LNCAP (cell line): Measurements from ENCODE around the gene MT1A.

Experiments used
- CTCF ChIP-seq: fragments of 450-650 bp; IDR thresholded peaks from 2 replicates; pipeline ENCODE4 v1.5.1; 2017; ENCODE audit warnings: mild to moderate bottlenecking

Gene MT1A

DNA sequence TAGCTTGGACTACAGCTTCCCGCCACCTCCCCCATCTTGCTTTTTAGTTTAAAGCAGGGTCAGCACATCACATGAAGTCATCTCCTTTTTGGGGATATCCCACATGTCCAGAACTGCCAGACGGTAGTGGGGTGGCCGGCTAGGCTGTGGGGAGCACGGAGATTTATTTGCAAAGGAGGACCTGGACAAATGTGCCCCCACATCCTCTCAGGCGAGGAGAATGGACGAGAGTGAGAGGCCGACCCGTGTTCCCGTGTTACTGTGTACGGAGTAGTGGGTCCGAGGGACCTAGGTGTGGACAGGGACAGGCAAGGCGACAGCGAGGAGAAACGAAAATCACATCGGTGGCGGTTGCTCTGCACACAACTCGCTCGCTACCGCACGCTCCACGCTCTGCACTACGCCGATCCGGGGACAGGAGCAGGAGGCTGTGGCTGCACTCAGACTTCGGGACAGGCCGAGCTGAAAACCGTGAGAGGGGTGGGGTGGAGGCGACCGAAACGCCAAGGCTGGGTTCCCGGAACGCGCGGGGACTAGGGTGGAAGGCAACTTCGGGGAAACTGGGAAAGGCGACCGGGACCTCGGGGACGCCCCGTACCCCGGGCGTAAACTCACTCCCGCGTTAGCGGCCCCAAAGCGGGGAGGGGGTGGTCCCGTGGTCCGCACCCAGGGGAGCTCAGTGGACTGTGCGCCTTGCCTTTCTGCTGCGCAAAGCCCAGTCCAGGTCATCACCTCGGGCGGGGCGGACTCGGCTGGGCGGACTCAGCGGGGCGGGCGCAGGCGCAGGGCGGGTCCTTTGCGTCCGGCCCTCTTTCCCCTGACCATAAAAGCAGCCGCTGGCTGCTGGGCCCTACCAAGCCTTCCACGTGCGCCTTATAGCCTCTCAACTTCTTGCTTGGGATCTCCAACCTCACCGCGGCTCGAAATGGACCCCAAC is at the start of gene MT1A:
Gene MT1A, plus strand, starts transcription at position 853 of the 937 bp plus-strand sequence. Its CDS starts 73 bp downstream, at position 926.
- TF ChIP-seq CTCF: no peak

DNA sequence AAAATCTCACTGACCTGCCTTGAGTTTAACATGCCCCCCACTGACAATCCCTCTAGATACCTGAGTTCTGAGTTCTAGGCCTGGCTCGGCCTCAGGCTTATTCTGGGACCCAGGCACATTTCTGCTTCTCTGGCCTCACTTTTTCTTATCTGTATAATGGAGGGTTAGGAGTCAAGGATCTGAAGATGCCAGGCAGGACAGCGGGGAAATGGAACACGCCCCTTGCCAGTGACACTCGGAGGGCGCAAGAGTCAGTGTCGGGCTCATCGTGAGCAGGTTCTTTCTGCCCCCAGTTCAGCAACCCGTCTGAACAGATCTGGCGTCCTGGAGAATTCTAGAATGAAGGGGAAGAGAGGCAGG is 49.7 kb upstream of the MT1A start:
- TF ChIP-seq CTCF: no peak

- no peak for TF ChIP-seq CTCF
Measured at GRCh38 chr16:56589141-56590039, 49.1 kb upstream of the MT1A start, which contains the start of gene MT3. Gene MT3, plus strand, starts transcription at chr16:56589528. Its CDS starts 63 bp downstream, at chr16:56589591.

GRCh38 chr16:56591377-56592060 is 46.9 kb upstream of the MT1A start:
- TF ChIP-seq CTCF: no peak

GRCh38 chr16:56593573-56594291 is 44.7 kb upstream of the MT1A start:
- no peak for TF ChIP-seq CTCF

GRCh38 chr16:56594292-56594619 is 44.2 kb upstream of the MT1A start:
- TF ChIP-seq CTCF: no peak
